Endodermal cell (in vitro differentiated cells): Measurements from ENCODE around the gene BTN1A1. TPM values are rescaled to one million over a fixed set of nuclear protein-coding genes. Genes with fewer than 3 reads are reported as not detected.

Experiments used
- DNase-seq: peaks from one replicate; pipeline ENCODE4 v3.0.0-alpha.2; 2017
- H3K27ac ChIP-seq: 2 replicates; pipeline ENCODE4 v1.5.1; 2013; ENCODE audit warnings: mild to moderate bottlenecking, low read depth, low read length, moderate library complexity
- H3K27me3 ChIP-seq: 2 replicates; pipeline ENCODE4 v1.6.1; 2013; ENCODE audit warnings: mild to moderate bottlenecking, low read length, moderate library complexity; ENCODE audit not compliant: insufficient read depth, control insufficient read depth, poor library complexity, severe bottlenecking
- H3K36me3 ChIP-seq: 2 replicates; pipeline ENCODE4 v1.7.0; 2013; ENCODE audit warnings: mild to moderate bottlenecking, low read length, moderate library complexity; ENCODE audit not compliant: control insufficient read depth, insufficient read depth
- H3K4me1 ChIP-seq: one replicate; pipeline ENCODE4 v1.7.0; 2013; ENCODE audit warnings: low read length; ENCODE audit not compliant: control insufficient read depth, insufficient read depth
- H3K4me3 ChIP-seq: 2 replicates; pipeline ENCODE4 v1.5.1; 2013; ENCODE audit warnings: mild to moderate bottlenecking, low read length, moderate library complexity
- H3K9ac ChIP-seq: 2 replicates; pipeline ENCODE4 v1.6.1; 2013; ENCODE audit warnings: mild to moderate bottlenecking, low read length, moderate library complexity; ENCODE audit not compliant: poor library complexity, severe bottlenecking; ENCODE audit errors: extremely low read depth
- H3K9me3 ChIP-seq: 2 replicates; pipeline ENCODE4 v1.6.1; 2013; ENCODE audit warnings: mild to moderate bottlenecking, low read length, moderate library complexity; ENCODE audit not compliant: control insufficient read depth
- H3K27ac Mint-ChIP-seq: 2 replicates; pipeline ENCODE4 v1.8.0; 2020; ENCODE audit warnings: mixed read lengths
- H3K27me3 Mint-ChIP-seq: 2 replicates; pipeline ENCODE4 v1.8.0; 2021; ENCODE audit warnings: mild to moderate bottlenecking, mixed read lengths; ENCODE audit not compliant: insufficient read depth
- H3K36me3 Mint-ChIP-seq: 2 replicates; pipeline ENCODE4 v1.8.0; 2020; ENCODE audit warnings: low read depth, mixed read lengths
- H3K4me1 Mint-ChIP-seq: 2 replicates; pipeline ENCODE4 v1.8.0; 2020; ENCODE audit warnings: mixed read lengths
- H3K4me3 Mint-ChIP-seq: 2 replicates; pipeline ENCODE4 v1.8.0; 2020; ENCODE audit warnings: mild to moderate bottlenecking, moderate library complexity, mixed read lengths
- H3K9me3 Mint-ChIP-seq: 2 replicates; pipeline ENCODE4 v1.8.0; 2020; ENCODE audit warnings: mild to moderate bottlenecking, mixed read lengths
- WGBS, 2 experiments: methylation state at CpG; one replicate each; pipeline versions ENCODE4 v1.1.5 to v1.1.7; 2013; ENCODE audit warnings: missing lambda C conversion rate in 2 of 2, mixed read lengths in 1 of 2; ENCODE audit not compliant: insufficient coverage in 1 of 2, insufficient read length in 1 of 2; 5-methylcytosine and 5-hydroxymethylcytosine counted together
- total RNA-seq, 2 donors: library from RNA; stranded (reverse); fragmentation: NEBNext Ultra II Directional in 1 of 2; extraction: Animal tissue kit (Norgen Biotek cat#: 25700) in 1 of 2; gene quantifications; 2 replicates in 1 of 2; 3 replicates in 1 of 2; pipeline ENCODE4 v1.2.1, GENCODE V29; 2021
- TF ChIP-seq, protein P1 (sequence below): fragments of 200-600 bp; sonication (generic); conservative IDR thresholded peaks from 2 replicates; pipeline ENCODE4 v1.5.0; 2021; ENCODE audit warnings: antibody characterized with exemption, mild to moderate bottlenecking

BTN1A1 gene
- total RNA-seq, 2 donors from 2014 or later: 0.11 TPM; not detected in 1

DNA sequence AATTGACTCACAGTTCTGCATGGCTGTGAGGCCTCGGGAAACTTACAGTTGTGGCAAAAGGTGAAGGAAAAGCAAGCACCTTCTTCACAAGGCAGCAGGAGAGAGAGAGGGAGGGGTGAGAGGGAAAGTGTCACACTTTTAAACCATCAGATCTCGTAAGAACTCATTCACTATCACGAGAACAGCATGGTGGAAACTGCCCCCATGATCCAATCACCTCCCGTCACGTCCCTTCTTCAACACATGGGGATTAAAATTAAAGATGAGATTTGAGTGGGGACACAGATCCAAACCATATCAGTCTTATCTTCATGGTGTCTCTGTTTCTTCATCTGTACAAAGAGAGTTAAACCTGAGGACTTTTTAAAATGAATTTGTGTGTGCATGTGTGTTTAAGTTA, 13.7 kb upstream of the BTN1A1 start:
- Mint-ChIP-seq H3K4me1 (peaks cover 4% of the 10 kb centered on the region), H3K9me3 (peaks cover 6% of the 10 kb centered on the region), H3K4me3 (no peak overlapping the region), H3K27me3 (peaks cover 15% of the 10 kb centered on the region), H3K36me3 (no peaks in the 10 kb centered on the region), H3K27ac (no peak overlapping the region)
- Histone ChIP-seq H3K27ac (no peak overlapping the region), H3K9ac (no peak overlapping the region), H3K4me1 (peaks cover under 1% of the 10 kb centered on the region), H3K36me3 (no peaks in the 10 kb centered on the region), H3K9me3 (no peaks in the 10 kb centered on the region), H3K4me3 (no peak overlapping the region), H3K27me3 (no peaks in the 10 kb centered on the region)
- DNase-seq: no peak
- TF ChIP-seq, protein P1, sequence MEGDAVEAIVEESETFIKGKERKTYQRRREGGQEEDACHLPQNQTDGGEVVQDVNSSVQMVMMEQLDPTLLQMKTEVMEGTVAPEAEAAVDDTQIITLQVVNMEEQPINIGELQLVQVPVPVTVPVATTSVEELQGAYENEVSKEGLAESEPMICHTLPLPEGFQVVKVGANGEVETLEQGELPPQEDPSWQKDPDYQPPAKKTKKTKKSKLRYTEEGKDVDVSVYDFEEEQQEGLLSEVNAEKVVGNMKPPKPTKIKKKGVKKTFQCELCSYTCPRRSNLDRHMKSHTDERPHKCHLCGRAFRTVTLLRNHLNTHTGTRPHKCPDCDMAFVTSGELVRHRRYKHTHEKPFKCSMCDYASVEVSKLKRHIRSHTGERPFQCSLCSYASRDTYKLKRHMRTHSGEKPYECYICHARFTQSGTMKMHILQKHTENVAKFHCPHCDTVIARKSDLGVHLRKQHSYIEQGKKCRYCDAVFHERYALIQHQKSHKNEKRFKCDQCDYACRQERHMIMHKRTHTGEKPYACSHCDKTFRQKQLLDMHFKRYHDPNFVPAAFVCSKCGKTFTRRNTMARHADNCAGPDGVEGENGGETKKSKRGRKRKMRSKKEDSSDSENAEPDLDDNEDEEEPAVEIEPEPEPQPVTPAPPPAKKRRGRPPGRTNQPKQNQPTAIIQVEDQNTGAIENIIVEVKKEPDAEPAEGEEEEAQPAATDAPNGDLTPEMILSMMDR: no peak
- WGBS, 2 experiments: 91 to 99% methylated on average over 5 of the region's 5 CpGs

DNA sequence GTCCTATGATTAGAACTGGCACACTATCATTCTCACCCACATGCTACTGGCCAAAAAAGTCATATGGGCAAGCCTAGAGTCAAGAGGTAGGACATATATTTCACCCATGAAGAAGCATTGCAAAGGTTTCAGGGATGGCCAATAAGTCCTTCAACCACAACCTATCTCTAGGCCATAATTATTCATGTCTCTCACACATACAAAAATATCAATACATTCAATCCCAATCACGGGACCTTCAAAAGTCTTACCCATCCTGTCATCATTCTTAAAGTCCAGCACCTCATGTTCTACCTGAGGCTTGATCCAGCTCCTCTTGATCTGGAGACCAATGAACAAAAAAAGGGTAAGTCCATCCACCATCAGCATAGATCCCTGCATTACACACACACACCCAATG, 12.6 kb upstream of the BTN1A1 start:
- Mint-ChIP-seq H3K27ac (no peak overlapping the region), H3K36me3 (no peaks in the 10 kb centered on the region), H3K27me3 (peaks cover 14% of the 10 kb centered on the region), H3K4me1 (peaks cover 10% of the 10 kb centered on the region), H3K4me3 (no peak overlapping the region), H3K9me3 (peaks cover 4% of the 10 kb centered on the region)
- no peak overlapping the region for H3K27ac ChIP-seq
- WGBS, 2 experiments: 91 to 100% methylated on average over 1 of the region's 1 CpG
- peaks cover 2% of the 10 kb centered on the region for H3K4me1 ChIP-seq
- no peak overlapping the region for H3K9ac ChIP-seq
- no peaks in the 10 kb centered on the region for H3K9me3 ChIP-seq
- DNase-seq: no peak
- H3K27me3 ChIP-seq: no peaks in the 10 kb centered on the region
- no peak overlapping the region for H3K4me3 ChIP-seq
- H3K36me3 ChIP-seq: no peaks in the 10 kb centered on the region
- TF ChIP-seq, protein P1: no peak

DNA sequence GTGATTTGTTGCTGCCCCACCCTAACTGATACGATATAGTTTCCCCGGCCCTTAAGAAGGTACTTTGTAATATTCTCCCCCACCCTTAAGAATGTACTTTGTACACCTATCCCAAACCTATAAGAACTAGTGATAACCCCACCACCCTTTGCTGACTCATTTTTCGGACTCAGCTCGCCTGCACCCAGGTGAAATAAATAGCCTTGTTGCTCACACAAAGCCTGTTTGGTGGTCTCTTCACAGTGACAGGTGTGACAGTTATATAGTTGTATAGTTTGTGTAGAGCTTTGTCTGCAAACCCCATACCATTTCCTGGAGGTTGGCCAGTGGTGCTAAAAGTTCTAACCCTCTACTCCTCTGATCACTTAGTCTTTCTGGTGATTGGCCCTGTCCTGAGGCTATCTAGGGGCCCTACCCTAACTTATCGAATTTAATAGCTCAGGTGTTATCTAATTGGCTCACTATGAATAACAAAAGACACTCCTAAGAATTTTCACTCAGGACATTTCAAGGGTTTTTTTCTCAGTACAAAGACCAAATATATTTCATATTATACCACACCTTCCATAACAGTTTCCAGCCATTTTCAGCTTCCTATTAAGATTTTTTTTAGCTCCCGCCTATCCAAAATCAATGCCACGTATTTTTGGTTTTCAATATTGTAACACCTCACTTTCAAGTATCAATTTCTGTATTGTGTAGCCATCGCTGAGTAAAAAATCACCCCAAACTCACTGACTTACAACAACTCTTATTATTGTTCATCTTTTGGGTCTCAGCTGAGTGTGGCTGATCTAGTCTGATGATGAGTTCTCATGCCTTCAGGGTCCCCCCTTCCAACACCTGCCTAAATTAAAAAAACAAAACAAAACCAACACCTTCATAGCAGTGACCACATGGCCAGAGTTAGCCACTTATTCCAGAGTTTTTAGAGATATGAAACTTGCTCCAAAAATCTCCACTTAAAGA, 9.8 kb upstream of the BTN1A1 start:
- H3K9me3 Mint-ChIP-seq: peaks cover 4% of the 10 kb centered on the region
- peaks cover 2% of the 10 kb centered on the region for H3K4me1 ChIP-seq
- H3K4me1 Mint-ChIP-seq: peaks cover 10% of the 10 kb centered on the region
- H3K36me3 Mint-ChIP-seq: no peaks in the 10 kb centered on the region
- DNase-seq: no peak
- no peak overlapping the region for H3K9ac ChIP-seq
- 91 to 92% methylated on average over 7 to 8 of the region's 8 CpGs for WGBS, 2 experiments
- no peaks in the 10 kb centered on the region for H3K36me3 ChIP-seq
- H3K27me3 ChIP-seq: no peaks in the 10 kb centered on the region
- no peaks in the 10 kb centered on the region for H3K9me3 ChIP-seq
- no peak overlapping the region for H3K27ac ChIP-seq
- H3K27ac Mint-ChIP-seq: no peak overlapping the region
- H3K4me3 ChIP-seq: no peak overlapping the region
- TF ChIP-seq, protein P1: no peak
- H3K4me3 Mint-ChIP-seq: no peak overlapping the region
- H3K27me3 Mint-ChIP-seq: peaks cover 17% of the 10 kb centered on the region
